ENCODE measurements around the gene GPR149.
A peak's percentile ranks its signal among the peaks of the same experiment; 100 is the strongest.

GPR149 gene

GRCh38 chr3:154324919-154325318 is 105.1 kb downstream of the GPR149 start:
- Mint-ChIP-seq H3K4me1 (peaks cover 6% of the 10 kb centered on the region), H3K27ac (ENCODE audit: low read depth) (no peak overlapping the region), H3K36me3 (ENCODE audit: insufficient read depth) (peaks cover 15% of the 10 kb centered on the region), H3K4me3 (no peak overlapping the region), H3K9me3 (no peaks in the 10 kb centered on the region), H3K27me3 (no peaks in the 10 kb centered on the region)
- ATAC-seq (replicated peaks; ENCODE audit: extremely low read depth, poor library complexity, severe bottlenecking) = no peak
- DNase-seq (ENCODE audit: low spot score in 2 of 2) = no peak

- no peak within 1 kb of the TSS for H3K27ac Mint-ChIP-seq (ENCODE audit: low read depth)
- ATAC-seq (replicated peaks; ENCODE audit: extremely low read depth, poor library complexity, severe bottlenecking) = peak; percentile 91
Observed at GRCh38 chr3:154323891-154324738, 105.9 kb downstream of the GPR149 start, which contains the start of gene DHX36. DHX36 (minus strand) TSS chr3:154324487; CDS start chr3:154324416, 71 bp downstream.

GRCh38 chr3:154316974-154317767 is 112.8 kb downstream of the GPR149 start:
- ATAC-seq (replicated peaks; ENCODE audit: extremely low read depth, poor library complexity, severe bottlenecking) (peak; percentile 32), DNase-seq (ENCODE audit: low spot score in 2 of 2) (no peak)

More at GRCh38 chr3:154323891-154324738, 105.9 kb downstream of the GPR149 start, which contains the start of gene DHX36:
- Mint-ChIP-seq H3K4me1 (peaks cover 6% of the 10 kb centered on the region), H3K27me3 (no peaks in the 10 kb centered on the region), H3K4me3 (no peak within 1 kb of the TSS), H3K36me3 (ENCODE audit: insufficient read depth) (peaks cover 15% of the 10 kb centered on the region), H3K9me3 (no peaks in the 10 kb centered on the region)
- DNase-seq (ENCODE audit: low spot score in 2 of 2) = peak; percentile 81 to 87

GRCh38 chr3:154314152-154314551 is 115.8 kb downstream of the GPR149 start:
- Mint-ChIP-seq H3K4me1 (peaks cover 5% of the 10 kb centered on the region), H3K27me3 (no peaks in the 10 kb centered on the region), H3K27ac (ENCODE audit: low read depth) (no peak overlapping the region), H3K9me3 (no peaks in the 10 kb centered on the region), H3K36me3 (ENCODE audit: insufficient read depth) (peaks cover 46% of the 10 kb centered on the region), H3K4me3 (no peak overlapping the region)
- ATAC-seq (replicated peaks; ENCODE audit: extremely low read depth, poor library complexity, severe bottlenecking) (no peak), DNase-seq (ENCODE audit: low spot score in 2 of 2) (no peak)

More at GRCh38 chr3:154316974-154317767, 112.8 kb downstream of the GPR149 start:
- peaks cover 39% of the 10 kb centered on the region for H3K36me3 Mint-ChIP-seq (ENCODE audit: insufficient read depth)
- H3K27me3 Mint-ChIP-seq = no peaks in the 10 kb centered on the region
- no peaks in the 10 kb centered on the region for H3K4me1 Mint-ChIP-seq
- peak overlapping the region; percentile 63 for H3K27ac Mint-ChIP-seq (ENCODE audit: low read depth)
- H3K9me3 Mint-ChIP-seq = no peaks in the 10 kb centered on the region
- H3K4me3 Mint-ChIP-seq = peak overlapping the region; percentile 23

GRCh38 chr3:154310840-154311239 is 119.2 kb downstream of the GPR149 start:
- H3K36me3 Mint-ChIP-seq (ENCODE audit: insufficient read depth) = peaks cover 63% of the 10 kb centered on the region
- H3K27ac Mint-ChIP-seq (ENCODE audit: low read depth) = no peak overlapping the region
- DNase-seq (ENCODE audit: low spot score in 2 of 2) (no peak), ATAC-seq (replicated peaks; ENCODE audit: extremely low read depth, poor library complexity, severe bottlenecking) (no peak)
- no peaks in the 10 kb centered on the region for H3K9me3 Mint-ChIP-seq
- no peaks in the 10 kb centered on the region for H3K27me3 Mint-ChIP-seq
- H3K4me3 Mint-ChIP-seq = no peak overlapping the region
- H3K4me1 Mint-ChIP-seq = peaks cover 18% of the 10 kb centered on the region

GRCh38 chr3:154307363-154307762 is 122.6 kb downstream of the GPR149 start:
- Mint-ChIP-seq H3K9me3 (no peaks in the 10 kb centered on the region), H3K27ac (ENCODE audit: low read depth) (peak overlapping the region; percentile 62), H3K36me3 (ENCODE audit: insufficient read depth) (peaks cover 57% of the 10 kb centered on the region), H3K4me1 (peaks cover 20% of the 10 kb centered on the region), H3K27me3 (no peaks in the 10 kb centered on the region), H3K4me3 (no peak overlapping the region)
- ATAC-seq (replicated peaks; ENCODE audit: extremely low read depth, poor library complexity, severe bottlenecking) (no peak), DNase-seq (ENCODE audit: low spot score in 2 of 2) (no peak)

- Mint-ChIP-seq H3K9me3 (no peaks in the 10 kb centered on the region), H3K27ac (ENCODE audit: low read depth) (no peak overlapping the region), H3K4me1 (peaks cover 22% of the 10 kb centered on the region), H3K4me3 (no peak overlapping the region), H3K27me3 (no peaks in the 10 kb centered on the region), H3K36me3 (ENCODE audit: insufficient read depth) (peaks cover 71% of the 10 kb centered on the region)
- no peak for ATAC-seq (replicated peaks; ENCODE audit: extremely low read depth, poor library complexity, severe bottlenecking)
- DNase-seq (ENCODE audit: low spot score in 2 of 2) = no peak
Observed at GRCh38 chr3:154304936-154305335, 125.1 kb downstream of the GPR149 start.

GRCh38 chr3:154304116-154304786 is 125.7 kb downstream of the GPR149 start:
- Mint-ChIP-seq H3K36me3 (ENCODE audit: insufficient read depth) (peaks cover 74% of the 10 kb centered on the region), H3K4me3 (no peak overlapping the region), H3K4me1 (peaks cover 18% of the 10 kb centered on the region), H3K27me3 (no peaks in the 10 kb centered on the region), H3K27ac (ENCODE audit: low read depth) (no peak overlapping the region), H3K9me3 (no peaks in the 10 kb centered on the region)
- ATAC-seq (replicated peaks; ENCODE audit: extremely low read depth, poor library complexity, severe bottlenecking) = no peak
- no peak for DNase-seq (ENCODE audit: low spot score in 2 of 2)

GRCh38 chr3:154301561-154301960 is 128.4 kb downstream of the GPR149 start:
- Mint-ChIP-seq H3K36me3 (ENCODE audit: insufficient read depth) (peaks cover 74% of the 10 kb centered on the region), H3K27ac (ENCODE audit: low read depth) (peak overlapping the region; percentile 22), H3K9me3 (no peaks in the 10 kb centered on the region), H3K4me1 (peaks cover 5% of the 10 kb centered on the region), H3K27me3 (no peaks in the 10 kb centered on the region), H3K4me3 (no peak overlapping the region)
- DNase-seq (ENCODE audit: low spot score in 2 of 2) (no peak), ATAC-seq (replicated peaks; ENCODE audit: extremely low read depth, poor library complexity, severe bottlenecking) (no peak)

- Mint-ChIP-seq H3K27me3 (no peaks in the 10 kb centered on the region), H3K27ac (ENCODE audit: low read depth) (peak overlapping the region; percentile 29), H3K36me3 (ENCODE audit: insufficient read depth) (peaks cover 54% of the 10 kb centered on the region), H3K9me3 (no peaks in the 10 kb centered on the region), H3K4me3 (no peak overlapping the region), H3K4me1 (no peaks in the 10 kb centered on the region)
- ATAC-seq (replicated peaks; ENCODE audit: extremely low read depth, poor library complexity, severe bottlenecking) = no peak
- DNase-seq (ENCODE audit: low spot score in 2 of 2) = no peak
Observed at GRCh38 chr3:154294016-154294415, 136.0 kb downstream of the GPR149 start.

GRCh38 chr3:154290187-154290586 is 139.8 kb downstream of the GPR149 start:
- H3K27me3 Mint-ChIP-seq = no peaks in the 10 kb centered on the region
- peaks cover 57% of the 10 kb centered on the region for H3K36me3 Mint-ChIP-seq (ENCODE audit: insufficient read depth)
- H3K27ac Mint-ChIP-seq (ENCODE audit: low read depth) = no peak overlapping the region
- no peaks in the 10 kb centered on the region for H3K9me3 Mint-ChIP-seq
- no peak for ATAC-seq (replicated peaks; ENCODE audit: extremely low read depth, poor library complexity, severe bottlenecking)
- DNase-seq (ENCODE audit: low spot score in 2 of 2) = no peak
- H3K4me1 Mint-ChIP-seq = no peaks in the 10 kb centered on the region
- H3K4me3 Mint-ChIP-seq = no peak overlapping the region

Data from central memory CD8-positive, alpha-beta T cell (primary cell).